Astrocyte (in vitro differentiated cells and primary cell): ENCODE measurements around the gene MGST1. TPM values are rescaled to one million over a fixed set of nuclear protein-coding genes. Genes with fewer than 3 reads are reported as not detected.

Source experiments
- DNase-seq: peaks from one replicate; pipeline ENCODE4 v3.0.0-alpha.2; 2010; ENCODE audit warnings: low read depth
- FAIRE-seq: peaks from 2 replicates; lab custom pipeline; 2011; peaks lifted over from hg19 to GRCh38; lab: Jason Lieb, UNC
- H2AFZ ChIP-seq: 2 replicates; pipeline ENCODE4 v1.6.0; 2012; ENCODE audit warnings: low read depth, low read length, inconsistent platforms
- H3K27ac ChIP-seq: 2 replicates; pipeline ENCODE4 v1.5.1; 2011; ENCODE audit warnings: low read depth, low read length, inconsistent platforms
- H3K27me3 ChIP-seq: 2 replicates; pipeline ENCODE4 v1.6.0; 2011; ENCODE audit warnings: low read length, inconsistent platforms; ENCODE audit not compliant: insufficient read depth
- H3K36me3 ChIP-seq: 2 replicates; pipeline ENCODE4 v1.5.1; 2011; ENCODE audit warnings: low read length, inconsistent platforms; ENCODE audit not compliant: insufficient read depth
- H3K4me1 ChIP-seq: 2 replicates; pipeline ENCODE4 v1.5.1; 2011; ENCODE audit warnings: low read length, inconsistent platforms; ENCODE audit not compliant: insufficient read depth
- H3K4me2 ChIP-seq: 2 replicates; pipeline ENCODE4 v1.6.0; 2012; ENCODE audit warnings: low read length, inconsistent platforms
- H3K4me3 ChIP-seq: 2 replicates; pipeline ENCODE4 v1.5.1; 2011; ENCODE audit warnings: low read depth, mild to moderate bottlenecking, low read length, inconsistent platforms; ENCODE audit not compliant: insufficient read depth
- H3K79me2 ChIP-seq: 2 replicates; pipeline ENCODE4 v1.6.0; 2012; ENCODE audit warnings: mild to moderate bottlenecking, low read length, inconsistent platforms; ENCODE audit not compliant: insufficient read depth
- H3K9ac ChIP-seq: 2 replicates; pipeline ENCODE4 v1.6.0; 2012; ENCODE audit warnings: mild to moderate bottlenecking, low read length, inconsistent platforms
- H3K9me3 ChIP-seq: 2 replicates; pipeline ENCODE4 v1.5.1; 2012; ENCODE audit warnings: low read depth, mild to moderate bottlenecking, low read length, inconsistent platforms; ENCODE audit not compliant: insufficient read depth
- H4K20me1 ChIP-seq: 2 replicates; pipeline ENCODE4 v1.6.0; 2012; ENCODE audit warnings: low read length, inconsistent platforms; ENCODE audit not compliant: insufficient read depth
- H3K27ac Mint-ChIP-seq: one replicate; pipeline ENCODE4 v1.8.0; 2021; ENCODE audit warnings: mild to moderate bottlenecking, mixed read lengths; ENCODE audit not compliant: unreplicated experiment
- H3K27me3 Mint-ChIP-seq: one replicate; pipeline ENCODE4 v1.8.0; 2021; ENCODE audit warnings: low read depth, mixed read lengths; ENCODE audit not compliant: unreplicated experiment
- H3K36me3 Mint-ChIP-seq: one replicate; pipeline ENCODE4 v1.8.0; 2021; ENCODE audit warnings: low read depth, mixed read lengths; ENCODE audit not compliant: unreplicated experiment
- H3K4me1 Mint-ChIP-seq: one replicate; pipeline ENCODE4 v1.8.0; 2021; ENCODE audit warnings: low read depth, mixed read lengths; ENCODE audit not compliant: unreplicated experiment
- H3K4me3 Mint-ChIP-seq: one replicate; pipeline ENCODE4 v1.8.0; 2021; ENCODE audit warnings: mild to moderate bottlenecking, moderate library complexity, mixed read lengths; ENCODE audit not compliant: unreplicated experiment
- H3K9me3 Mint-ChIP-seq: one replicate; pipeline ENCODE4 v1.8.0; 2021; ENCODE audit warnings: mild to moderate bottlenecking, mixed read lengths; ENCODE audit not compliant: unreplicated experiment
- CTCF ChIP-seq: IDR thresholded peaks from 2 replicates; pipeline ENCODE4 v1.5.1; 2011; ENCODE audit warnings: low read depth, mild to moderate bottlenecking, inconsistent platforms, low read length, moderate library complexity; ENCODE audit not compliant: insufficient read depth
- EZH2 ChIP-seq: IDR thresholded peaks from 2 replicates; pipeline ENCODE4 v1.6.1; 2012; ENCODE audit warnings: mild to moderate bottlenecking, low read length, inconsistent platforms; ENCODE audit not compliant: insufficient read depth
- total RNA-seq: library from RNA; stranded (reverse); gene quantifications from 2 replicates; pipeline ENCODE4 v1.2.1, GENCODE V29; 2021

Gene MGST1
- total RNA-seq, 1 donor from 2014 or later: 104 TPM

- H3K9ac ChIP-seq: peak overlapping the region; percentile 83
- H3K27me3 Mint-ChIP-seq: no peaks in the 10 kb centered on the region
- H3K27ac Mint-ChIP-seq: peak overlapping the region; percentile 82
- no peaks in the 10 kb centered on the region for H4K20me1 ChIP-seq
- peak overlapping the region; percentile 62 for H3K4me3 ChIP-seq
- H3K27ac ChIP-seq: peak overlapping the region; percentile 80
- H3K36me3 Mint-ChIP-seq: peaks cover 2% of the 10 kb centered on the region
- H3K27me3 ChIP-seq: no peaks in the 10 kb centered on the region
- DNase-seq (no peak), FAIRE-seq (no peak)
- peaks cover 10% of the 10 kb centered on the region for H3K79me2 ChIP-seq
- no peaks in the 10 kb centered on the region for H3K9me3 Mint-ChIP-seq
- peak overlapping the region; percentile 90 for H3K4me3 Mint-ChIP-seq
- H2AFZ ChIP-seq: no peak overlapping the region
- H3K4me1 Mint-ChIP-seq: peaks cover 44% of the 10 kb centered on the region
- peaks cover 31% of the 10 kb centered on the region for H3K4me1 ChIP-seq
- H3K4me2 ChIP-seq: peak overlapping the region; percentile 89
- H3K36me3 ChIP-seq: no peaks in the 10 kb centered on the region
- TF ChIP-seq CTCF: no peak
- TF ChIP-seq EZH2: no peak
- no peaks in the 10 kb centered on the region for H3K9me3 ChIP-seq
Measured at GRCh38 chr12:16348435-16349130, 1.1 kb downstream of the MGST1 start.

GRCh38 chr12:16349131-16349460 is 1.7 kb downstream of the MGST1 start:
- H3K36me3 ChIP-seq: no peaks in the 10 kb centered on the region
- peak overlapping the region; percentile 82 for H3K27ac Mint-ChIP-seq
- peaks cover 31% of the 10 kb centered on the region for H3K4me1 ChIP-seq
- FAIRE-seq (no peak), DNase-seq (peak; percentile 88)
- no peaks in the 10 kb centered on the region for H3K27me3 ChIP-seq
- no peaks in the 10 kb centered on the region for H4K20me1 ChIP-seq
- H3K4me1 Mint-ChIP-seq: peaks cover 44% of the 10 kb centered on the region
- H3K4me3 ChIP-seq: peak overlapping the region; percentile 62
- peak overlapping the region; percentile 83 for H3K9ac ChIP-seq
- TF ChIP-seq EZH2: no peak
- TF ChIP-seq CTCF: no peak
- no peaks in the 10 kb centered on the region for H3K27me3 Mint-ChIP-seq
- no peak overlapping the region for H2AFZ ChIP-seq
- H3K36me3 Mint-ChIP-seq: no peaks in the 10 kb centered on the region
- peak overlapping the region; percentile 89 for H3K4me2 ChIP-seq
- H3K79me2 ChIP-seq: peaks cover 10% of the 10 kb centered on the region
- H3K9me3 ChIP-seq: no peaks in the 10 kb centered on the region
- H3K4me3 Mint-ChIP-seq: peak overlapping the region; percentile 90
- peak overlapping the region; percentile 80 for H3K27ac ChIP-seq
- no peaks in the 10 kb centered on the region for H3K9me3 Mint-ChIP-seq

- DNase-seq: peak; percentile 97
Measured at GRCh38 chr12:16350682-16351081, 3.2 kb downstream of the MGST1 start.

More at GRCh38 chr12:16350682-16351081, 3.2 kb downstream of the MGST1 start:
- Histone ChIP-seq H3K36me3 (peaks cover under 1% of the 10 kb centered on the region), H2AFZ (no peak overlapping the region), H4K20me1 (no peaks in the 10 kb centered on the region), H3K4me2 (peak overlapping the region; percentile 67), H3K79me2 (peaks cover 10% of the 10 kb centered on the region), H3K27me3 (no peaks in the 10 kb centered on the region), H3K4me3 (no peak overlapping the region), H3K9me3 (no peaks in the 10 kb centered on the region), H3K9ac (peak overlapping the region; percentile 42), H3K27ac (peak overlapping the region; percentile 67), H3K4me1 (peaks cover 31% of the 10 kb centered on the region)
- no peaks in the 10 kb centered on the region for H3K9me3 Mint-ChIP-seq
- TF ChIP-seq CTCF (no peak), EZH2 (no peak)
- no peak for FAIRE-seq
- H3K4me3 Mint-ChIP-seq: peak overlapping the region; percentile 80
- H3K27me3 Mint-ChIP-seq: no peaks in the 10 kb centered on the region
- H3K4me1 Mint-ChIP-seq: peaks cover 42% of the 10 kb centered on the region
- peak overlapping the region; percentile 97 for H3K27ac Mint-ChIP-seq
- peaks cover 2% of the 10 kb centered on the region for H3K36me3 Mint-ChIP-seq
